A673 (cell line): ENCODE results near the gene IFIT3. TPM values are rescaled to one million over a fixed set of nuclear protein-coding genes. Genes with fewer than 3 reads are reported as not detected.

Source experiments
- BruUV-seq: library from RNA; stranded (reverse); fragments of 400-500 nt; replicated peaks from 2 replicates; lab custom pipeline; 2021; lab: Mats Ljungman, UMichigan
- CTCF ChIA-PET: fragments of 300-600 bp; sonication (Branson Sonifier 250); formaldehyde crosslinking; loops from one replicate; lab custom pipeline; 2022; ENCODE audit warnings: antibody characterized with exemption; lab: Charles Lee
- POLR2A ChIA-PET: fragments of 300-600 bp; sonication (Branson Sonifier 250); formaldehyde crosslinking; loops from one replicate; lab custom pipeline; 2022; ENCODE audit warnings: antibody characterized with exemption; ENCODE audit not compliant: low non-redundant PET; lab: Charles Lee
- DNase-seq: peaks from one replicate; pipeline ENCODE4 v3.0.0-alpha.2; 2015; ENCODE audit warnings: low spot score
- H3K27ac ChIP-seq: fragments of 200-600 bp; sonication (generic); 2 replicates; pipeline ENCODE4 v1.5.1; 2016; ENCODE audit warnings: mixed run types, low read depth, mild to moderate bottlenecking, mixed read lengths, antibody characterized with exemption, low read length; ENCODE audit not compliant: poor library complexity, severe bottlenecking
- H3K27me3 ChIP-seq: fragments of 200-600 bp; sonication (generic); replicated peaks from 2 replicates; pipeline ENCODE4 v1.6.1; 2017; ENCODE audit warnings: mixed run types, low read depth, mild to moderate bottlenecking, mixed read lengths, antibody characterized with exemption, low read length; ENCODE audit not compliant: insufficient read depth, poor library complexity
- H3K36me3 ChIP-seq: fragments of 200-600 bp; sonication (generic); 2 replicates; pipeline ENCODE4 v1.6.1; 2016; ENCODE audit warnings: mixed run types, mild to moderate bottlenecking, mixed read lengths, antibody characterized with exemption, low read length; ENCODE audit not compliant: insufficient read depth, poor library complexity, severe bottlenecking
- H3K4me1 ChIP-seq: fragments of 200-600 bp; sonication (generic); 2 replicates; pipeline ENCODE4 v1.6.1; 2017; ENCODE audit warnings: mixed run types, mild to moderate bottlenecking, mixed read lengths, antibody characterized with exemption, low read length; ENCODE audit not compliant: insufficient read depth, poor library complexity, severe bottlenecking
- H3K4me3 ChIP-seq: fragments of 200-600 bp; sonication (generic); 2 replicates; pipeline ENCODE4 v1.5.1; 2016; ENCODE audit warnings: low read depth, mixed run types, mild to moderate bottlenecking, mixed read lengths, low read length; ENCODE audit not compliant: poor library complexity, severe bottlenecking
- H3K9me3 ChIP-seq: fragments of 200-600 bp; sonication (generic); 2 replicates; pipeline ENCODE4 v1.6.1; 2016; ENCODE audit warnings: mixed run types, low read depth, mild to moderate bottlenecking, mixed read lengths, antibody characterized with exemption, low read length; ENCODE audit not compliant: poor library complexity, severe bottlenecking
- EZH2 ChIP-seq: fragments of 200-600 bp; sonication (generic); IDR thresholded peaks from 2 replicates; pipeline ENCODE4 v1.6.1; 2017; ENCODE audit warnings: borderline replicate concordance, low read depth, mild to moderate bottlenecking, mixed read lengths, antibody characterized with exemption, low read length; ENCODE audit not compliant: poor library complexity, severe bottlenecking
- intact Hi-C: fragments of 100-400 bp; cut with micrococcal nuclease; formaldehyde crosslinking; loops from one replicate; pipeline ENCODE4 v1.10.0; 2022; ENCODE audit not compliant: unreplicated experiment
- total RNA-seq: library from RNA; stranded (reverse); gene quantifications from 2 replicates; pipeline ENCODE4 v1.2.3, GENCODE V29; 2021
- TF ChIP-seq, protein P1 (sequence below): fragments of 300-800, 200-600 bp; sonication (generic); conservative IDR thresholded peaks from 2 replicates; pipeline ENCODE4 v1.5.1; 2017; ENCODE audit warnings: low read depth, mild to moderate bottlenecking, antibody characterized with exemption, low read length, moderate library complexity, mixed read lengths

IFIT3 gene
- total RNA-seq, 1 experiment from 2014 or later, result 6.7 TPM

DNA sequence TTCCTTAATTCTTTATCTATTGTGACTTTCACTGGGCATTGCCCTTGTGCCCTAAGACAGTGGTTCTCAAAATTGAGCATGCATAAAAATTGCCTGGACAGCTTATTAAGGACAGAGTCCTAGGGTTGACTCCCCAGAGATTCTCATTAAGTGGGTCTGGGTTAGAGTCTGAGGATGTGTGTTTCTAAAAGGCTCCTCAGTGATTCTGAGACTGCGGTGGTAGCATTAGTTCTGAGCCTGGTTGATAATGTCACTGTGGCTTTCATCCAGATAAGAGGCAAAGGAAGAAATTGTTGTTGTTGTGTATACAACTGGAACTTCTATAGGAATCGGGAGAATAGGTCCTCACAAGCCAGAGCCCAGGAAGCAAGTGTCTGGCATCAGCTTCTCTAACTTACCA, 24.6 kb upstream of the IFIT3 start:
- Histone ChIP-seq H3K9me3 (no peaks in the 10 kb centered on the region), H3K36me3 (no peaks in the 10 kb centered on the region), H3K27me3 (no peaks in the 10 kb centered on the region), H3K27ac (no peak overlapping the region), H3K4me3 (no peak overlapping the region), H3K4me1 (peaks cover 7% of the 10 kb centered on the region)
- intact Hi-C loops, result no loop called here
- no peak for DNase-seq
- no TSS peak for BruUV-seq
- TF ChIP-seq, protein P1, sequence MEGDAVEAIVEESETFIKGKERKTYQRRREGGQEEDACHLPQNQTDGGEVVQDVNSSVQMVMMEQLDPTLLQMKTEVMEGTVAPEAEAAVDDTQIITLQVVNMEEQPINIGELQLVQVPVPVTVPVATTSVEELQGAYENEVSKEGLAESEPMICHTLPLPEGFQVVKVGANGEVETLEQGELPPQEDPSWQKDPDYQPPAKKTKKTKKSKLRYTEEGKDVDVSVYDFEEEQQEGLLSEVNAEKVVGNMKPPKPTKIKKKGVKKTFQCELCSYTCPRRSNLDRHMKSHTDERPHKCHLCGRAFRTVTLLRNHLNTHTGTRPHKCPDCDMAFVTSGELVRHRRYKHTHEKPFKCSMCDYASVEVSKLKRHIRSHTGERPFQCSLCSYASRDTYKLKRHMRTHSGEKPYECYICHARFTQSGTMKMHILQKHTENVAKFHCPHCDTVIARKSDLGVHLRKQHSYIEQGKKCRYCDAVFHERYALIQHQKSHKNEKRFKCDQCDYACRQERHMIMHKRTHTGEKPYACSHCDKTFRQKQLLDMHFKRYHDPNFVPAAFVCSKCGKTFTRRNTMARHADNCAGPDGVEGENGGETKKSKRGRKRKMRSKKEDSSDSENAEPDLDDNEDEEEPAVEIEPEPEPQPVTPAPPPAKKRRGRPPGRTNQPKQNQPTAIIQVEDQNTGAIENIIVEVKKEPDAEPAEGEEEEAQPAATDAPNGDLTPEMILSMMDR, result no peak
- TF ChIP-seq EZH2, result no peak
- ChIA-PET CTCF (no interaction called here), POLR2A (no interaction called here)

DNA sequence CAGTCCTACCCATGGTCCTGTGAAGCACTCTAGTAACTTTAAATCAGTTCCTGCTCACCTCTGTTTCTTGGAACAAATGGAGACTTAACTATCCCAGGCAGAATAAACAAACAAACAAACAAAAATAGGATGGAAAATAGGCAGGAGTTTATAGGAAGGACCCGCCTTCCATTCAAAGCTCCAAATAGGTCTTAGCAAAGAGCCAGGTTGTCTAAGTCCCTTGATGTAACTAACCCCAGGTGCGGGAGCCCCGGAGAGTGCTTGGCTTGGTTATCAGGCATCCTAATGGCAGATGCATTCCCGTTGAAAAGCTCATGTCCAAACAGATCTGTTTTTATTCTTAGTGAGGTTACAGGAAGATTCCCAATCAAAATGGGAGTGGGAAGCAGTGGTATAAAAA, 23.8 kb upstream of the IFIT3 start:
- intact Hi-C loops, result no loop called here

DNA sequence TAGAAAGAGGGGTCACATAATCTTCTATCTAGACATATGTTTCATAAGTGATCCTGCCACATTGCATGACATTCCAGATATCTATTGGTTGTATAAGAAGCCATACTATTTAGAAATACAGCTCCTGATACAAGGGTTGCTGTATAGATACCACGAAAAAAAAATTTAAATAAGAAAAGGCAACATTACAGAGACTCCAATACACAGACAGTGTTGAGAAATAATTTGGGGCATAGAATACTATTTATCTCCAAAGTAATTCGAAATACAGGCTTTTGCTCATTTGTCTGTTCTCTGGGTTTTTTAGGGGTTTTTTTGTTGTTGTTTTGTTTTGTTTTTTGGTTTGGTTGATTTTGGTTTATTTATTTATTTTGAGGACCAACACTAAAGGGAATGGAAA, 23.4 kb upstream of the IFIT3 start:
- intact Hi-C loops, result no loop called here

More for the DNA sequence above, 23.8 kb upstream of the IFIT3 start:
- no peak for DNase-seq
- Histone ChIP-seq H3K9me3 (no peaks in the 10 kb centered on the region), H3K27me3 (no peaks in the 10 kb centered on the region), H3K27ac (no peak overlapping the region), H3K4me1 (peaks cover 7% of the 10 kb centered on the region), H3K4me3 (no peak overlapping the region), H3K36me3 (no peaks in the 10 kb centered on the region)
- POLR2A ChIA-PET, result no interaction called here
- BruUV-seq, result no TSS peak
- CTCF ChIA-PET, result no interaction called here
- TF ChIP-seq, protein P1, result no peak
- TF ChIP-seq EZH2, result no peak

More for the DNA sequence above, 23.4 kb upstream of the IFIT3 start:
- Histone ChIP-seq H3K27me3 (no peaks in the 10 kb centered on the region), H3K9me3 (no peaks in the 10 kb centered on the region), H3K36me3 (no peaks in the 10 kb centered on the region), H3K27ac (no peak overlapping the region), H3K4me3 (no peak overlapping the region), H3K4me1 (peaks cover 7% of the 10 kb centered on the region)
- ChIA-PET POLR2A (interaction anchor here (0.7 kb wide), 1 partner anchor 503 kb away, joined by 5 read pairs; no protein-coding TSS in a partner anchor), CTCF (no interaction called here)
- no peak for DNase-seq
- BruUV-seq, result no TSS peak
- TF ChIP-seq, protein P1, result no peak
- no peak for TF ChIP-seq EZH2
